ENCODE data around the gene ATF4.

GRCh38 chr22:39569066-39569465 lies 48.7 kb downstream of the ATF4 start:
- TF ChIP-seq POLR2A (IDR thresholded peaks at IDR 0.05; ENCODE audit: low read length) (no peak), GATA1 (IDR thresholded peaks at IDR 0.05; ENCODE audit: low read depth, low read length) (no peak)

Measured in erythroblast (primary cell).